Inflammatory macrophage treated with lipopolysaccharide for 1 hour (primary cell): Measurements from ENCODE around the gene TLL1.

ENCODE experiments used
- DNase-seq, 2 donors: peaks; one replicate each; pipeline ENCODE4 v3.0.0-alpha.2; 2020 to 2022

Gene TLL1

DNA sequence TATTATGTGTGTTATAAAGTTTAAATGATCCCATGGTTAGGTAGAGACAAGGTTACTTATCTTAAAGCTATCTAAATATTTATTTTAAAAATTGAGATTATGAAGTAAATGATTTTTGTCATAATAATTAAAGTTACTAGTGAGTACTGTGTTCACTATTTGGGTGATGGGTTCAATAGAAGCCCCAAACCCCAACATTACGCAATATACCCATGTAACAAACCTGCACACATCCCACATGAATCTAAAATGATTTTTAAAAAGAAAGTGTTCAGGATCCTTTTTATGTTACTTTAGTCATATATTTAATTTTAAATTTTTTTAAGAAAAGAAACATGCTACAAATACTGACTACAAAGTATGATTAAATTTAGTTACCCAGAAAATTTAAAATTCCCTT lies 193.9 kb downstream of the TLL1 start:
- no peak for DNase-seq

DNA sequence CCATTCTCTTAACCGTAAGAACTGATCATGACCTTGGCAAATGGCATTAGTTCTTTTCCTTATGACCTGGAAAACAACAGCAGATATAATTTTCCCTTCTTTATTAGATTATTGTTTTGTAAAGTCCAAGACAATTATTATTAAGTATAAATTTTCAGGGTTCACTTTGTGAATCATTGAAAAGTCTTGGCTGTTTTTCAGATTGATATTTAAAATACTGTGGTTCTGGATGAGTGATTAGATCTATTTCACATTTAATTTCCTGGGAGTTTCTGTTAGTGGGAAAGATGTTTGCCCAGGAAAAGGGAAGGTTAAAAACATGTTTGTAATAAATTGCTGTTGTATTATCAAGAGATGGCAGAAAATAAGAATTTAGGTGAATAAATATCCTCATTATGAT lies 194.9 kb downstream of the TLL1 start:
- no peak for DNase-seq

DNA sequence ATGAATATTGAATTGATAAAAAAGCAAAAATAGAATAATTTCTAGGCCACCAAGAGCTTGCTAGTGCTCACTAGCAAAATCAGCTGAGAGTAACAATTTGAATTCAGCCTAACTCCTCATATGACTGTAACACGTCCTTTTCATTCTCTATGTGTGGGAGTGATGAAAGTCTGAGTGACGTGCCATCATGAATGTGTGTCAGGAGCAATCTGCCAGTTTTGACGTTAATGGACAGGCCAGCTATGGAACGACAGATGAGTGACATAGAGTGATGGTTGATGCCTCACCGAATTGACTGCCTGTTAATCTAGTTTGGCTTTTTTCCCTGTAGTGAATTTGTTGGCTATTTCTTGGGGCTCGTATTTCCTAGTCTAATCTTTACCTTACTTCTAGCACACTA lies 200.7 kb downstream of the TLL1 start:
- DNase-seq, result no peak

DNA sequence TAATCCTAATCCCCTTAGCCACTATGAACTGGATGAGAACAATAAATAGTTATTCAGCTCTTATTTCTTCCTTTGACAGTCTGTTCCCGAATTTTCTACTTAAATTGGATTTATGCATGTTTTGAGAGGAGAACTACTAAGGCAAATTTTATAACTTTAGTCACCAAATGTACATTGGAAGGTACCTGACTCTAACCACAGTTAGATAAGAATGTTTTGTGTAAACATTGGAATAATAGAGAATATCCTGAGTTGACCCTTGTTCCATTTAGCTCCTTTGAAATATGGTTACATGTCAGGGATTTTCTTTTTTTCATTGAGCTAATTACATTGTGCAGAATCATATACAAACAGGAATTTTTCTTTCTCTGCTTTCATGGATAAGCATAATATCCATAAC lies 202.6 kb downstream of the TLL1 start:
- no peak for DNase-seq

DNA sequence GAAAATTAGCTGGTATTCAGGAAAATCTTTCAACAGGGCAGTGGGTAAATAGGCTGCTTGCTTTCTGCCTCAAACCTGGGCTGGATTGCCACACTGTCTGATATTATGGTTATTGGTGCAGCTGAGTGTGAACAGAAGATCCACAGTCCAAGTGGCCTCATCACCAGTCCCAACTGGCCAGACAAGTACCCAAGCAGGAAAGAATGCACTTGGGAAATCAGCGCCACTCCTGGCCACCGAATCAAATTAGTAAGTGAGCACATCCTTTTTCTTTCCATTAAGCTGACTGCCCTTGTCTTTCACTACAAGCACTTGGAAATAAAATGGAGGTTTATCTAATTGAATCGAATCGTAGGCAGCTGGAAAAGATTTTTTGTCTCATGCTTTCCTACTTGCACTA lies 204.7 kb downstream of the TLL1 start:
- DNase-seq, result no peak

DNA sequence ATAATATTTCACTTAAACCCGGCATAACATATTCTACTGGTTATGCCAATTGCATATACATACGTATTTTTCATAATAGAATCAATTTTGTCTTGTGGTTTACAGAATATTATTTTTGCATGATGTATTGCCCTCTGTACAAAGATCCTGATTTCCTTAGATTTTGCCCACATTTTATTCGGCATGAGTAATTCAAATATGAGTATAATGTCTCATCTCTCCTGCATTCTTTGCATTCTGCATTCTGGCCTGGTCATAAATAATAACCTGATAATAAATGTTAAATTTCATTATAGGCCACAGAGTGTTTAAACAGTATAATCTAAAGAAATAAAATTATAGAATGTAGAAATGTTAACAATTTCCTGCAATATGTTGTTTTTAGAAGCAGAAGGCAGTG lies 205.3 kb downstream of the TLL1 start:
- no peak for DNase-seq

DNA sequence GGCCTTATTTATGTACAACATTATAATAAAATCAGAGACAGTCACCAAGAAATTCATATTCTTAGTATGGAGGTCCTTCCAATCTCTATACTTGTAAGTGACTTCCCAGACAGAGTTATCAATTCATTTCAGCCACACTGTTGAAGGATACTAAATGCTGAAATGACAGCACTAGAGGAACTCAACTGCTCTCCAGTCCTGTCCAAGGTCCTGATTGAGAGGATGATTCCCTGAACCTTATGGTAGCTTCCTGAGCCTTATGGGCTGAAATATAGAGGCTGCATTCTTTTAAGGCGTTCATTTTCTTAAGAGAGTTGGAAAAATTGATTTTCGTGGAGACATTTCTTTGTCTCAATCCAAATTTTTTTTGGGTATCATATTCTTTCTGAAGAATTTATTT lies 205.9 kb downstream of the TLL1 start:
- DNase-seq, result no peak

DNA sequence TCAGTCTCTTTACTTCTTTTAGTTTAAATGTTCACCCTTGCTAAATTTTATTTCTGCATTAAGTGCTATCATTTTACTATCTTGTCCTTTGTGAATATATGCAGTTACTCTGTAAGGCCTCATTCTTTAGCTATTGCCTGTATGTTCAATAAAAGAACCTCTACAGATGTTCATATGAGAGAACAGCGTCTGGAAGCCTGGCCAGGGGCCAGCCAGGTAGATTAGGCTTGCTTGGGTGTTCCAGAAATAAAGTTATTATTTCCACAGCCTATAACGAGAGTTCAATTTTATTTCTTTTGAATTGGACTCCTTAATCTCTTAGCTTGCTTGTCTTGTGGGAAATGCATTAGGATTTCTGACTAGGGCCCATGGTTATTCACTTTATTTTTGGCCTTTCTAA lies 214.5 kb downstream of the TLL1 start:
- no peak for DNase-seq

DNA sequence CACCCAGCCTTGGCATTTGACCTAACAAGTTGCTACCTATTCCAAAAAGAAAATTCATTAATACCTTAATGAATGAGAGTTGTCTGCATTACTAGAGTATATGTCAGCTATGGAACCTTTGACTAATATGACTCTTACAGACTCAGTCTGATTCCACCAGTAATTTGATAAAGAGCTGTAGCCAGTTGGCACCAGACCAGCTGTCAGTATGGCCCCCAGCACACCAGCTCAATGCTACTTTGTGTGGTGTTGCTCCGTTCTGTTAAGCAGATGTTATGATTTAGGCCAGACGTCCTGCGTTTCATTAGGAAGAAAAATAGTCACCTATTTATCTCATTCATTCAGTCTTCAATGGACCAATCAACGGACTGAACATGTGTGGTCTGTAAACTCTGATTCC lies 215.5 kb downstream of the TLL1 start:
- DNase-seq, result no peak

DNA sequence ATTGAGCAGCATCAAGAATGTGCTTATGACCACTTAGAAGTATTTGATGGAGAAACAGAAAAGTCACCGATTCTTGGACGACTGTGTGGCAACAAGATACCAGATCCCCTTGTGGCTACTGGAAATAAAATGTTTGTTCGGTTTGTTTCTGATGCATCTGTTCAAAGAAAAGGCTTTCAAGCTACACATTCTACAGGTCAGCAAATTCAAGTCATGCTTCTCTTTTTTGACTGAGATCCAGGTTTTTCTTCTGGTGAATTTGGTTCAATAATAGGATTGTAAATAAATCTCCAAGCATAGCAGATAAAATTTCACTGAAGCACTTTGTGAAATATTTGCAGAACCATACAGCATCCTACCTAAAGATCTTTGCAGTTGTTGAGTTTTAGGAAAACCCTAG lies 218.1 kb downstream of the TLL1 start:
- no peak for DNase-seq

DNA sequence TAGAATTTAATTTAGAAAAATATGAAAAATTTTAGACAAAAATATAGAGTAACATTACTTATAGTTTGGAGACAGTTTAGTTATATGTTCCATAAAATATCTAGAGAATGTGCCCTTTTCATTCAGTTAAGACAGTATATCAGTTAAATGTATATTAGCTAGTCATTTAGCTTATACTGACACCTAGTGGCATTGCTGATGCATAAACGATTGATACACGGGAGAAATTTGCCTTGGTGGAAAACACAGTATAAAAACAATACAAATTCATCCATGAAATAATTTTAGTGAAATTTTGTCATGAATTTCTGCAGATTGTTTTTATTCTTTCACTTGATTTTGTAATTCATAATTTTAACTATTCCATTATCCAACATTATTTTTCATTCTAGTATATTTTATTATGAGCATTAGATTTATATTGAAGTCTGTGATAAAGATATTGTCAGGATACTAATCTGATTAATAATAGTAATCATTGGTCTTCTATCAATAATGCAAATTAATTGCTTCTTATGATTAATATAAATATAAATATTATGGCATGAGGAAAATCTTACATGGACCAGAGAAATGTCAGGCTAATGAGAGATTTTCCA lies 219.0 kb downstream of the TLL1 start:
- peak; percentile 15 to 63 for DNase-seq

DNA sequence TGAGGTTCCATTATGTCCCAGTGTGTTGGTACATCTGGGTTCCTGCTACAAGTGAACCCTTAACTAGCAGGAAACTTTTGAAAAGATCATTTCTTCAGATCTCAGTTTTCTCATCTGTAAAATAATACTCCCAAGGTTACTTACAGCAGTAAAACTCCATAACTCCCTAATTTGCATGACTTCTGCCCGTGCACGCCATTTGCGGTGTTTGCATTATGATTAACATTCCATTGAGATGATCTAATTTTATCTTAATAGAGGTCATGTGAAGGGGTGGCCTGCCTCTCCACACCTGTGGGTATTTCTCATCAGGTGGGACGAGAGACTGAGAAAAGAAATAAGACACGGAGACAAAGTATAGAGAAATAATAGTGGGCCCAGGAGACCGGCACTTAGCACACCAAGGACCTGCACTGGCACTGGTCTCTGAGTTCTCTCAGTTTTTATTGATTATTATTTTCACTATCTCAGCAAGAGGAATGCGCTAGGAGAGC lies 219.8 kb downstream of the TLL1 start:
- DNase-seq, result no peak

DNA sequence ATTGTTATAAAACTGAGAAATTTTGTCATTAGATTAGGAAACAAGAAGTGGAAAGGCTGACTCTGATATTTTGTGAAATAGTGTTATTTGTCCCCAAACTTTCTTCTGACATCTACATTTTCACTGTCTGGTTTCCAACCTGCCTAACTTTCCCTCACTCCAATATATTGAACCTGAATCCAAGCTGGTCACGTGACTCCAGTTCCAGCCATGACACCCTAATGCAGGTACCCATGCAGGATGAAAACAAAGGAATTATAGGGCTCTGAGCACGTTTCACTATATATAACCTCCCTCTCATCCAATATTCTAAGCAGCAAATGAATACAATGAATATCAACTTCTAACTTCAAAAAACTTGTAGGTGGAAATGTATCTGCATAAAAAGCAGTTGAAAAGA lies 231.6 kb downstream of the TLL1 start:
- DNase-seq, result no peak

DNA sequence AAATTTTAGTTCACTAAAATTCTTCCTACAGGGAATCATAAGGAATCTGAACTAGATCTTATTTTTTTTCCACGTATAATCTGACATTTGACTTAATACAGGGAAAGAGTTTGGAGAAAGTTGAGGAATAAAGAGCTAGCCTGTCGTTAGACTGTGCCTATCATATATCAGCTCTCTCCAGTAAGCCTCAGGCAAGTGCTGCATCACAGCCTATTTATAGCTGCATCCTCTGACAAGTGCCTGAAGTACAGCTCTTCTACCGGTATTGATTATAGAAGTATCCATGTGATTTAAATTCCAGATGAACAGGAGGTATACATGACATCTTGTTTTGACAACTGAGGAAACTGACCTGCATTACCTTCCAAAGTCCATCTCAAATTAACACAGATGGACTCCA lies 248.9 kb downstream of the TLL1 start:
- no peak for DNase-seq

DNA sequence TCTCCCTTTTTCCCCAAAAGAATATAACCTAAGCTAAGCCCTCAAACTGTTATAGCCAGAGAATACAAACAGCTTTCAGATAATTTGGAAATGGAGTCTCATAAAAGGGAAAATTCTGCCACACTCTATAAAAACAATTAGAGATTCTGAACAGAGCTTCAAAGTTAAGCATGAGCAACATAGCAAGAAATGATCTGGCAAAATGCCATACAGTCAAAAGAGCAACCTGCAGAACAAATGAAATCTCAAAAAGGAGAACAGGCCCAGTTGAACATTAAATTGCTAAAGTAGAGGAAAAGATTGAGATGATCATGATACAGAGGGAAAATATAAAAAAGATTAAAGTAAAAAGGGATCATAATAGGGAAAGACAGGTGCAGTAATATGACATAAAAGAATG lies 250.5 kb downstream of the TLL1 start:
- no peak for DNase-seq

DNA sequence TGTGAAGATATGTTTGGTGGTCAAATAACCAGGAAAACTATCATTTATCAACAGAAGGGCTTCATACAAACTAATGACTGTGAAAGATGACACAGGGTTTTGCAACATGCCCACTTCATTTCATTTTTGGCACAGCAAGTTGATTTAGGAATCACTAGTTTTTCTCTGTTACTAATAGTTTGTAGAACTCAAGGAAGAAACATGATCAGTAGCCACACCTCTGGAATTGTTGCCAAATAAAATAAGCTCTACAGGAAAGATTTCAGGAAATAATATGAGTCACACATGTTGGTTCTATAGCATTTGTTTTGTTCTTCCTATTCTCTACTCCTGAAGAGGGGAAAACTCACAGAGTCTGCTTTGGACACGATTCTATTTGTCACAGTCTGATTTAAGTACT lies 255.4 kb downstream of the TLL1 start:
- no peak for DNase-seq

DNA sequence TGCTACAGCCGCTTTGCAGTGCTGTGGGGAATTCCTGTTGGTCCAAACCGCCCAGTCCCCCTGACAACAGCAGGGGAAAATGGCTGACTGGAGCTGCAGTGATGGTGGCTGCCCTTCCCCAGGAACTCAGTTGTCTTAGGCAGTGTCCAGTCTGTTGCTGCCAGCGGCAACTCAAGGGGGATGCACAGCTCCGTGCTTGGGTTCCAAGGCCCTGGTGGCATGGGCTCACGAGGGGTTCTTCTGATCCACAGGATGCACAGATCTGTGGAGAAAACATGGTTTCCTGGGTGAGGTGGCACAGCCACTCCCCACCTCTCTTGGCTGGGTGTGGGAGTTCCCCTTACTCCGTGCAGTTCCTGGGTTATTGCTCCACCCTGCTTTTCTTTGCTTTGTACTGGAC lies 261.2 kb downstream of the TLL1 start:
- no peak for DNase-seq

DNA sequence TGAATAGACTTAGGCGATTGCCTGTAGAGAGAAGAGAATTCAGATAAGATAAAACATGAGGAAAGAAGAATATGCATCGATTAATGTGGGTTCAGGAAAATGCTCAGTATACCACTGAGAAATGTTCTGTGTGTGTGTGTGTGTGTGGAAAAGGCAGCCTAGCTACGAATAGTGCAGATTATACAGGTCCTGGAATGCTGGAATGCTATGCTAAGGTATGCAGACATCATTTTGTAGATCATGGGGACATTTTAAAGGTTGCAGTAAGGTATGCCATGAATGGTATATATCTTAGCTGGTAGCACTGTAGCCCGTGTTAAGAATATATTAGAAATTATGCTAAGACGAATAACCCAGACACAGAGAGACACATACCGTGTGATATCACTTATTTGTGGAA lies 267.9 kb downstream of the TLL1 start:
- no peak for DNase-seq

DNA sequence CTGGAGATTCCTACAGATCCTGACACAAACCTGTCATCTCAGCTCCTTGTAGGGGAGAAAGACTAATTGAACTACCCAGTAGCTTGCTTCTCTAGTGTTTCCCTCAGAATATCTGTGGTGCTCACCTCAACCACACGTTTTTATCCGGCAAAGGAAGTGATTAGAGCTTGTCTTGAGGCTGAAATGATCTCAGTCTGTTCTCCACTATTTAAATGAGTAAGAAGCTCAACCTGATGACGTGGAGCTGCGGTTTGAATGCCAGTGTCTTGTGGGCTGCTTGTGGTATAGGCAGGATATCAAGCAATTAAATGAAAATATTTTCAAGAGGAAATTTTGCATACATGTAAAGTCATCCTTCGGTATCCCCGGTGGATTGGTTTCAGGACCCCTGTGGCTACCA lies 270.2 kb downstream of the TLL1 start:
- DNase-seq, result no peak

DNA sequence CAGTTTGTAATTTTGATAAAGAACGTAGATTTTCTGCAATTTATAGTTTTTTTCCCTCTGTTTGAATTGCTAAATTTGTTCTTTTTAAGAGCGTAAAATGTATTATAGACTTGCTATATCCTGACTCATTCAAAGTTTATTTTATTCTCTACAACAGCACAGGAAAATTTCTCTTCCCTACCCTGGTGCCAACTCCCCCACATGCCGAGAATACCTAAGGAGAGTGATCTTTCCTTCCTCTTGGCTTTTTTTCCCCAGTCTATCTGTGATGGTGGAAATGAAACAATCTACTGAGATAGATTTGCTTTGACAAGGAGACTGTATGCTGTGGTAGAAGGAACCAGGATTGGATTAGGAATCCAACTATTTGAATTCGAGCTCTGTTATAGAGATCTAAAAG lies 271.6 kb downstream of the TLL1 start:
- DNase-seq, result no peak

DNA sequence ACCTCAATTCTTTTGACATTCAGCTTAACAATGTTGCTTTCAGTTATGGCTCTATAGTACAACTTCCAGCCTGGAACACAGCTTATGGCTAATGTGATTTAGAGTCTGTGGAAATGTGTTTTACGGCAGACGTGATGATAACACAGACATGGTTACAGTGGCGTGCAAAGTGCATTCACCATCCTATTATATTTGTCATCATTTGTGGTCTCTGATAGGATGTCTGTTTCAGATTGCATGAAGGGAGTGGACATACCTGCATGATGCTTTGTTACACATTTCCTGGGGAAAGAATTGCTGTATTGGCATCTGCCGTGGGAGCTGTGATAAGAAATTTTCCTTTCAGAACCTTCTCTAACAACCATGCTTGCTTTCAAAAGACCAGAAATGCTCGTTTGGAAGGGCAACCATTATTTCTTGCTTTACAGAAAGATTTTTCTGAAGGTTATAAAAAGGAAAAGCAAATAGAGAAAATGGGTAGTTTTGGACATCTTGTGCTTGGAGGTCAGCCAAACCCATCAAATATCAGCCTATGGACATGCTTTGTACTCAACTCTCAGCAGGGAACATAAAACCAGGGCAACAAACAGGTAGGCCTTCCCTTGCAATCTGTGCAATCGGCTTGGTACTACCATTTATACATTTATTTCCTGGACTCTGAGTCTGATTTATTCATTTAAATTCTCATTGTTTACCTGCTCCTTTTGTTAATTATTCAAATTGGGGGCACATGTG lies 273.9 kb downstream of the TLL1 start:
- no peak for DNase-seq
